Measurements from ENCODE around the gene PKIG.

GRCh38 chr20:44599715-44600114 lies 17.3 kb downstream of the PKIG start:
- no peak for TF ChIP-seq POLR2AphosphoS5 (IDR thresholded peaks at IDR 0.05; ENCODE audit: borderline replicate concordance, low read depth, low read length)
- no peak for TF ChIP-seq EZH2 (IDR thresholded peaks at IDR 0.05)
- TF ChIP-seq FOXP2 (optimal IDR thresholded peaks at IDR 0.05; ENCODE audit: control extremely low read depth, extremely low read length, insufficient read depth), result no peak
